Neural cell (in vitro differentiated cells): Measurements from ENCODE around the gene SLCO4A1. TPM values are rescaled to one million over a fixed set of nuclear protein-coding genes. Genes with fewer than 3 reads are reported as not detected.

Experiments
- H2AFZ ChIP-seq: fragments of 200-600, 300-800 bp; sonication (generic), shearing (Covaris generic); 2 replicates; pipeline ENCODE4 v1.6.0; 2014; ENCODE audit warnings: low read depth, mild to moderate bottlenecking, antibody characterized with exemption, low read length, moderate library complexity
- H3F3A ChIP-seq: fragments of 200-600 bp; shearing (Covaris generic); 2 replicates; pipeline ENCODE4 v1.6.1; 2016; ENCODE audit warnings: mild to moderate bottlenecking, moderate library complexity, mixed read lengths, antibody characterized with exemption, low read length; ENCODE audit not compliant: insufficient read depth, poor library complexity, severe bottlenecking
- H3K27ac ChIP-seq: fragments of 200-600, 300-800 bp; sonication (generic), shearing (Covaris generic); 2 replicates; pipeline ENCODE4 v1.5.1; 2014; ENCODE audit warnings: mild to moderate bottlenecking, low read length, moderate library complexity
- H3K27me3 ChIP-seq: fragments of 300-800, 200-600 bp; sonication (generic), shearing (Covaris generic); 2 replicates; pipeline ENCODE4 v1.6.0; 2014; ENCODE audit warnings: mild to moderate bottlenecking, low read depth, low read length, moderate library complexity; ENCODE audit not compliant: insufficient read depth
- H3K36me3 ChIP-seq: fragments of 300-800, 200-600 bp; sonication (generic), shearing (Covaris generic); 2 replicates; pipeline ENCODE4 v1.5.1; 2014; ENCODE audit warnings: mild to moderate bottlenecking, antibody characterized with exemption, low read length, moderate library complexity; ENCODE audit not compliant: insufficient read depth
- H3K4me2 ChIP-seq: fragments of 300-800, 200-600 bp; sonication (generic), shearing (Covaris generic); 2 replicates; pipeline ENCODE4 v1.6.0; 2014; ENCODE audit warnings: mild to moderate bottlenecking, low read length
- H3K4me3 ChIP-seq: fragments of 300-800, 200-600 bp; sonication (generic), shearing (Covaris generic); 2 replicates; pipeline ENCODE4 v1.5.1; 2014; ENCODE audit warnings: mild to moderate bottlenecking, low read length, moderate library complexity
- H3K79me2 ChIP-seq: fragments of 200-600 bp; shearing (Covaris generic); replicated peaks from 2 replicates; pipeline ENCODE4 v1.6.0; 2014; ENCODE audit warnings: mild to moderate bottlenecking, low read length, moderate library complexity; ENCODE audit not compliant: insufficient read depth
- H3K9ac ChIP-seq: fragments of 300-800, 200-600 bp; sonication (generic), shearing (Covaris generic); 2 replicates; pipeline ENCODE4 v1.6.1; 2016; ENCODE audit warnings: mild to moderate bottlenecking, low read length, mixed read lengths
- H3K9me2 ChIP-seq: fragments of 200-600 bp; shearing (Covaris generic); 2 replicates; pipeline ENCODE4 v1.6.1; 2016; ENCODE audit warnings: mild to moderate bottlenecking, low read length, mixed read lengths; ENCODE audit not compliant: insufficient read depth
- H3K9me3 ChIP-seq: fragments of 200-600, 300-800 bp; sonication (generic), shearing (Covaris generic); 2 replicates; pipeline ENCODE4 v1.6.1; 2016; ENCODE audit warnings: mild to moderate bottlenecking, mixed run types, low read length, moderate library complexity, mixed read lengths
- H4K20me1 ChIP-seq: fragments of 200-600 bp; shearing (Covaris generic); 2 replicates; pipeline ENCODE4 v1.6.1; 2016; ENCODE audit warnings: mild to moderate bottlenecking, mixed run types; ENCODE audit not compliant: insufficient read depth
- EP300 ChIP-seq: fragments of 450-650 bp; conservative IDR thresholded peaks from 2 replicates; pipeline ENCODE4 v1.6.1; 2014; ENCODE audit warnings: antibody characterized with exemption, mild to moderate bottlenecking, moderate library complexity; ENCODE audit not compliant: poor library complexity, severe bottlenecking
- EZH2 ChIP-seq: fragments of 200-600, 300-800 bp; shearing (Covaris generic), sonication (generic); IDR thresholded peaks from 2 replicates; pipeline ENCODE4 v1.6.1; 2014; ENCODE audit warnings: antibody characterized with exemption, low read length, borderline replicate concordance, mild to moderate bottlenecking; ENCODE audit not compliant: insufficient read depth, poor library complexity, severe bottlenecking
- MXI1 ChIP-seq: fragments of 450-650 bp; conservative IDR thresholded peaks from 2 replicates; pipeline ENCODE4 v1.6.1; 2014; ENCODE audit warnings: antibody characterized with exemption, mild to moderate bottlenecking; ENCODE audit not compliant: poor library complexity, severe bottlenecking
- POLR2AphosphoS5 ChIP-seq: IDR thresholded peaks from 2 replicates; pipeline ENCODE4 v1.6.1; 2012
- RAD21 ChIP-seq: fragments of 450-650 bp; conservative IDR thresholded peaks from 2 replicates; pipeline ENCODE4 v1.6.1; 2014; ENCODE audit warnings: antibody characterized with exemption, mild to moderate bottlenecking, moderate library complexity
- SMC3 ChIP-seq: fragments of 450-650 bp; conservative IDR thresholded peaks from 2 replicates; pipeline ENCODE4 v1.6.1; 2014; ENCODE audit warnings: antibody characterized with exemption, mild to moderate bottlenecking, moderate library complexity; ENCODE audit not compliant: poor library complexity
- TAF1 ChIP-seq: IDR thresholded peaks from 2 replicates; pipeline ENCODE4 v1.6.1; 2012; ENCODE audit warnings: low read depth
- polyA plus RNA-seq: library from polyadenylated mRNA; depleted of rRNA; stranded (reverse); fragments of >200 nt; gene quantifications from 2 replicates; pipeline ENCODE4 v1.2.3, GENCODE V29; 2014
- TF ChIP-seq, protein P1 (sequence below): IDR thresholded peaks from 2 replicates; pipeline ENCODE4 v1.6.1; 2012; ENCODE audit warnings: borderline replicate concordance
- TF ChIP-seq, protein P2 (sequence below): fragments of 450-650 bp; IDR thresholded peaks from 2 replicates; pipeline ENCODE4 v1.5.1; 2014; ENCODE audit warnings: antibody characterized with exemption, mild to moderate bottlenecking, moderate library complexity; ENCODE audit not compliant: poor library complexity, severe bottlenecking

Gene SLCO4A1
- polyA plus RNA-seq, 1 donor from 2014 or later = 3.5 TPM

DNA sequence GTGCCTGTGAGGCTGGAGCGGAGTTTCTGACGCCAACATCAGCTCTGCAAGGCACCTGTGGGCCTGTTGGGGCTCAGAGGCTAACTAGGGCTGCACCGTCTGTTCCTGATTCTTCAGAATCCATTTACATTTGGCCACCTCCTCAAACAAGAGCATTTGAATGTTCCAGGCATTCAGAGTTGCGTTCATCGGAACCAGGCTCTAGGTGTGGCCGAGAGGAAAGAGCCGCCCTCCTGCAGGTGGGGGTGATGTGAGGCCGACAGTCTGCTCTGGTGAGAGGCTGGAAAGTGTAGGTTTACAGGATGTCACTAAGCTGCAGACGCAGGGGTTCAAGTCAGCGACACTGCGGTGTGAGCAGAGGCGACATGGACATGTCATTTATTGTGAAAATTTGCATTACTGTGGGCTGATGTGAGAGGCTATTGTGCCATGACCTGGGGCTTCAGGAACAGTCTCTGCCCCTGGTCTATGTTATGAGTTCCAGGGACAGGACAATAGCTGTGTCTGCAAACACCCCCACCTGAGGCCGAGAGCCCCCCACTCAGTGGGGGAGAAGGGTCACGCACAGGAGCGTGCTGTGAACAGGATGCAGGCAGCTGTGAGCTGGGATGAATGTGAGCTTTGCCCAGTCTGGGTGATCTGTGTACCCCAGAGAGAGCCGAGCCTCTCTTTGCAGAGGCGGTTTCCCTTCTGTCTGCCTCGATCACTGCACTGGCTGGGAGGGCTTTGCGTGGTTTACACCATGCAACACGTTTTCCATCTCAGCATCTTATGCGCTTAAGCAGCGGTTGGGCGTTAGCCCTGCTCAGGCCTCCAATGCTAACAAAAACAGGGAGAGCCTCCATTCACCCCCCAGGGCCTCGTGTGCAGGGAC is 21.1 kb downstream of the SLCO4A1 start:
- TF ChIP-seq POLR2AphosphoS5 = no peak
- TF ChIP-seq, protein P1, sequence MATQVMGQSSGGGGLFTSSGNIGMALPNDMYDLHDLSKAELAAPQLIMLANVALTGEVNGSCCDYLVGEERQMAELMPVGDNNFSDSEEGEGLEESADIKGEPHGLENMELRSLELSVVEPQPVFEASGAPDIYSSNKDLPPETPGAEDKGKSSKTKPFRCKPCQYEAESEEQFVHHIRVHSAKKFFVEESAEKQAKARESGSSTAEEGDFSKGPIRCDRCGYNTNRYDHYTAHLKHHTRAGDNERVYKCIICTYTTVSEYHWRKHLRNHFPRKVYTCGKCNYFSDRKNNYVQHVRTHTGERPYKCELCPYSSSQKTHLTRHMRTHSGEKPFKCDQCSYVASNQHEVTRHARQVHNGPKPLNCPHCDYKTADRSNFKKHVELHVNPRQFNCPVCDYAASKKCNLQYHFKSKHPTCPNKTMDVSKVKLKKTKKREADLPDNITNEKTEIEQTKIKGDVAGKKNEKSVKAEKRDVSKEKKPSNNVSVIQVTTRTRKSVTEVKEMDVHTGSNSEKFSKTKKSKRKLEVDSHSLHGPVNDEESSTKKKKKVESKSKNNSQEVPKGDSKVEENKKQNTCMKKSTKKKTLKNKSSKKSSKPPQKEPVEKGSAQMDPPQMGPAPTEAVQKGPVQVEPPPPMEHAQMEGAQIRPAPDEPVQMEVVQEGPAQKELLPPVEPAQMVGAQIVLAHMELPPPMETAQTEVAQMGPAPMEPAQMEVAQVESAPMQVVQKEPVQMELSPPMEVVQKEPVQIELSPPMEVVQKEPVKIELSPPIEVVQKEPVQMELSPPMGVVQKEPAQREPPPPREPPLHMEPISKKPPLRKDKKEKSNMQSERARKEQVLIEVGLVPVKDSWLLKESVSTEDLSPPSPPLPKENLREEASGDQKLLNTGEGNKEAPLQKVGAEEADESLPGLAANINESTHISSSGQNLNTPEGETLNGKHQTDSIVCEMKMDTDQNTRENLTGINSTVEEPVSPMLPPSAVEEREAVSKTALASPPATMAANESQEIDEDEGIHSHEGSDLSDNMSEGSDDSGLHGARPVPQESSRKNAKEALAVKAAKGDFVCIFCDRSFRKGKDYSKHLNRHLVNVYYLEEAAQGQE = no peak
- no peak for TF ChIP-seq SMC3
- no peak for TF ChIP-seq RAD21
- no peak for TF ChIP-seq MXI1
- TF ChIP-seq EZH2 = no peak
- TF ChIP-seq, protein P2, sequence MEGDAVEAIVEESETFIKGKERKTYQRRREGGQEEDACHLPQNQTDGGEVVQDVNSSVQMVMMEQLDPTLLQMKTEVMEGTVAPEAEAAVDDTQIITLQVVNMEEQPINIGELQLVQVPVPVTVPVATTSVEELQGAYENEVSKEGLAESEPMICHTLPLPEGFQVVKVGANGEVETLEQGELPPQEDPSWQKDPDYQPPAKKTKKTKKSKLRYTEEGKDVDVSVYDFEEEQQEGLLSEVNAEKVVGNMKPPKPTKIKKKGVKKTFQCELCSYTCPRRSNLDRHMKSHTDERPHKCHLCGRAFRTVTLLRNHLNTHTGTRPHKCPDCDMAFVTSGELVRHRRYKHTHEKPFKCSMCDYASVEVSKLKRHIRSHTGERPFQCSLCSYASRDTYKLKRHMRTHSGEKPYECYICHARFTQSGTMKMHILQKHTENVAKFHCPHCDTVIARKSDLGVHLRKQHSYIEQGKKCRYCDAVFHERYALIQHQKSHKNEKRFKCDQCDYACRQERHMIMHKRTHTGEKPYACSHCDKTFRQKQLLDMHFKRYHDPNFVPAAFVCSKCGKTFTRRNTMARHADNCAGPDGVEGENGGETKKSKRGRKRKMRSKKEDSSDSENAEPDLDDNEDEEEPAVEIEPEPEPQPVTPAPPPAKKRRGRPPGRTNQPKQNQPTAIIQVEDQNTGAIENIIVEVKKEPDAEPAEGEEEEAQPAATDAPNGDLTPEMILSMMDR = no peak
- no peak for TF ChIP-seq TAF1
- TF ChIP-seq EP300 = no peak
- Histone ChIP-seq H3K36me3 (no peaks in the 10 kb centered on the region), H3K9ac (no peak overlapping the region)

DNA sequence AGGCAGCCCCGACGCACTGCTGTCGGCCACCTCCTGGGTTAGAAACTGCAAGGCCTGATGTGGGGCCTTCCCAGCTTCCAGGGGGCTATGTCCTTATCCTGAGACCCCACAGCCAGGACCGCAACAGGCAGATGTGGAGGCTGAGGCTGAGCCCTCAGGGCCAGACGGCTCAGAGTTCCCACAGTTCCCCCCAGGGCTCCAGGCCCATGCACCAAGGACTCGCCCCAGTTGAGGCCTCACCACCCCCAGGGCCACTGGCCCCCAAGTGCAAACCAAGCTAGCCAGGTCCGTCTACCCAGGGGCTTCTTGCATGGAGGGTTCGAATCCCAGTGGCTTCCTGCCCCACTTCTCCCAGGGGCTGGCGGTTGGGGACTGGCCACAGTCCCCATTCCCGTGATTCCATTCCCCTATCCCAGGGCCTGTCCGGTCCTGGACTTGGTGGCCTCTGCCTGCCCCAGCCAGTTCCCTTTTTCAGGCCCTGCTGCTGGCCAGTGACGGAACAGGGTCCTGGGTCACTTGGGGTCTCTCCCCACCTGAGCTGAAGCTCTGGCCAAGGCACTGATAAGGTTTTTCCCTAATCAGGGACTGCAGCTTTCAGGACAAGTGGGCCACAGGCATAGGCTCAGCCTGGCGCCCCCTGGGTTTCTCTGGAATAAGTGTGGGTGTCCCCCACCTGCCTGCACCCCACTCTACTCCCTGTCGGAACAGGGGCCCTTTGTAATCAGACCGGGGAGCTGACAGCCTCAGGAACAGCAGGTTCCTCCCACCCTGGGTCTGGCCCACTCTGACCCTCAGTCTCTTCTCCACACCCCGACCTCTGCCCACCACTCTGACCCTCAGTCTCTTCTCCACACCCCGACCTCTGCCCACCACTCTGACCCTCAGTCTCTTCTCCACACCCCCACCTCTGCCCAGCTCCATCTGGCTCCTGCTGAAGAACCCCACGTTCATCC is 22.0 kb downstream of the SLCO4A1 start:
- H3K36me3 ChIP-seq = no peaks in the 10 kb centered on the region

More for the DNA sequence above, 21.1 kb downstream of the SLCO4A1 start:
- no peaks in the 10 kb centered on the region for H3K79me2 ChIP-seq
- no peak overlapping the region for H3K4me2 ChIP-seq
- no peak overlapping the region for H3K27ac ChIP-seq
- no peaks in the 10 kb centered on the region for H4K20me1 ChIP-seq
- no peak overlapping the region for H3K4me3 ChIP-seq
- H2AFZ ChIP-seq = no peak overlapping the region
- H3K9me3 ChIP-seq = no peaks in the 10 kb centered on the region
- H3K9me2 ChIP-seq = no peaks in the 10 kb centered on the region
- H3K27me3 ChIP-seq = no peaks in the 10 kb centered on the region
- no peaks in the 10 kb centered on the region for H3F3A ChIP-seq

More for the DNA sequence above, 22.0 kb downstream of the SLCO4A1 start:
- Histone ChIP-seq H3K9me2 (no peaks in the 10 kb centered on the region), H3K9ac (no peak overlapping the region), H2AFZ (no peak overlapping the region), H4K20me1 (no peaks in the 10 kb centered on the region), H3F3A (no peaks in the 10 kb centered on the region), H3K4me2 (no peak overlapping the region), H3K79me2 (no peaks in the 10 kb centered on the region), H3K27me3 (no peaks in the 10 kb centered on the region), H3K27ac (no peak overlapping the region), H3K4me3 (no peak overlapping the region), H3K9me3 (no peaks in the 10 kb centered on the region)
- TF ChIP-seq RAD21 (no peak), EZH2 (no peak), SMC3 (no peak), MXI1 (no peak), TAF1 (no peak), POLR2AphosphoS5 (no peak), EP300 (no peak)
- TF ChIP-seq, protein P1 = no peak
- TF ChIP-seq, protein P2 = no peak
